Heart right ventricle (tissue), 16 donors: ENCODE results near the gene NFIB. TPM values are rescaled to one million over a fixed set of nuclear protein-coding genes. Genes with fewer than 3 reads are reported as not detected.

Experiments
- ATAC-seq, 8 donors: fragments of 200-7000 bp; cut with Tn5 transposase; one replicate each; pipeline ENCODE4 v1.9.1; 2020; ENCODE audit warnings: mild to moderate bottlenecking in 8 of 8, moderate library complexity in 8 of 8, moderate number of reproducible peaks in 1 of 8
- DNase-seq, 2 donors: peaks; one replicate each; pipeline ENCODE4 v3.0.0-alpha.2; 2020
- H3K27ac ChIP-seq, 10 donors: fragments of 200-600 bp; sonication (generic) in 2 of 10; one replicate each; pipeline versions ENCODE4 v1.5.0 to v1.8.0; 2020 to 2022; ENCODE audit warnings: mild to moderate bottlenecking in 3 of 10
- H3K27me3 ChIP-seq, 7 donors: fragments of 200-600 bp; one replicate each; pipeline ENCODE4 v1.8.0; 2021 to 2022; ENCODE audit warnings: mild to moderate bottlenecking in 2 of 7
- H3K36me3 ChIP-seq, 9 donors: fragments of 200-600 bp; sonication (generic) in 1 of 9; one replicate each; pipeline versions ENCODE4 v1.5.0 to v1.8.0; 2020 to 2022; ENCODE audit warnings: mild to moderate bottlenecking in 2 of 9
- H3K4me1 ChIP-seq, 9 donors: fragments of 200-600 bp; sonication (generic) in 1 of 9; one replicate each; pipeline versions ENCODE4 v1.5.0 to v1.8.0; 2020 to 2022; ENCODE audit warnings: mild to moderate bottlenecking in 4 of 9
- H3K4me3 ChIP-seq, 10 donors: fragments of 200-600 bp; sonication (generic) in 2 of 10; one replicate each; pipeline versions ENCODE4 v1.5.0 to v1.8.0; 2020 to 2022; ENCODE audit warnings: mild to moderate bottlenecking in 7 of 10, moderate library complexity in 2 of 10
- H3K9me3 ChIP-seq, 11 donors: fragments of 200-600 bp in 10 of 11; sonication (generic) in 2 of 11; one replicate each; pipeline versions ENCODE4 v1.5.0 to v1.8.0; 2013 to 2022; ENCODE audit warnings: mild to moderate bottlenecking in 2 of 11, control low read depth in 1 of 11, moderate library complexity in 1 of 11
- CTCF ChIP-seq, 9 donors: fragments of 200-600 bp; sonication (generic) in 2 of 9; IDR thresholded peaks; one replicate each; pipeline versions ENCODE4 v1.5.0 to v1.8.0; 2021 to 2022; ENCODE audit warnings: antibody characterized with exemption in 9 of 9, mild to moderate bottlenecking in 5 of 9, moderate library complexity in 1 of 9
- WGBS, 2 donors: extraction: QIAGEN DNeasy Blood & Tissue Kit; methylation state at CpG; one replicate each; pipeline ENCODE4 v1.1.7; 2013; ENCODE audit warnings: inconsistent platforms in 1 of 2; 5-methylcytosine and 5-hydroxymethylcytosine counted together
- intact Hi-C, 10 donors: fragments of 100-400 bp; cut with DNase I; formaldehyde crosslinking; loops; one replicate each; pipeline versions ENCODE4 v1.11.1 to v1.14.2; 2022
- polyA plus RNA-seq, 2 donors: library from polyadenylated mRNA; stranded (reverse); fragments of 200-250 nt; gene quantifications; one replicate each; pipeline ENCODE4 v1.2.3, GENCODE V29; 2013
- total RNA-seq, 10 donors: library from RNA; stranded (reverse); fragmentation: NEBNext Ultra II Directional in 3 of 10; extraction: Animal tissue kit (Norgen Biotek cat#: 25700) in 3 of 10; gene quantifications; one replicate each; pipeline versions ENCODE4 v1.2.1 to v1.2.4, GENCODE V29; 2021 to 2023
- donor health status: Arrhythmogenic right ventricular cardiomyopathy.
- donor health status: ischemic (EF 13 %, LVEDD 7.1; RV severe dilation, severe dysfunction).
- donor health status: healthy with polysubstance abuse.
- donor health status: DM: no; HTN: yes; CAD: no.
- donor health status: DM: no; HTN: no; CAD: no.
- donor health status: ischemic (EF 25% LVEDD 6.9; RV normal size, moderate dysfunction).
- donor health status: ischemic (EF 25% LVEDD 5.7; RV mildly dilated, moderate dysfunction).
- donor health status: healthy.
- donor health status: DM: yes; HTN: yes; CAD: no.
- donor health status: Ischemic cardiomyopathy.
- donor health status: ischemic (EF 35%, LVEDD 5.7; RV mildly dilated, moderate dysfunction).
- donor health status: nonischemic (EF 11% LVEDD 7.7; RV severe dilation, severe dysfunction).
- donor health status: DM: yes; HTN: yes; CAD: no.
- donor health status: PGD.
- donor health status: ischemic (EF 29% LVEDD 5.4; RV normal size, mild dysfunction).
- donor health status: nonischemic (EF 23%, LVEDD 6.1; RV moderate dilation, normal function).

The NFIB gene
- total and polyA plus RNA-seq, 12 donors, result 16.7 to 145 (median 124) TPM

DNA sequence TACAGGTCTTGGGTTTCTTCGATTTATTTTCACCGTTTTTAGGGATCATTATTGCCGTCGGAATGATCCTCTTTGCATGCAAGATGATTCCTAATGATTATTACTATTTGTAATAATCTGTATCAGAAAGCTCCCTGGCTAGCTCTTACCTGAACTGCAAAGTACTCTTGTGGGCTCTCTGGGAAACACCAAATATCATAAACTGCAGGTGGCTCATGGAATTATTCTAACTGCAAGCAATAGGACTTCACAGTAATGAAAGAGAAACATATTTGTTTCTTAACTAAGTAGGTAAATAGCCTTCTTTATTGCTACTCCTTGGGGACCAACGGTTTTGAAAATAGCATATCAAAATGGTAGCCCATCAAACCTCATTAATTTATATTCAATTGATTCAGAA lies 219.4 kb downstream of the NFIB start:
- Histone ChIP-seq H3K27ac (peak overlapping the region in 5 of 10 donors; percentile 0 to 93 (median 81)), H3K4me3 (no peak overlapping the region), H3K4me1 (peaks cover 3 to 91% (median 55%) of the 10 kb centered on the region in 9 donors), H3K36me3 (peaks cover 0 to 14% (median 0%) of the 10 kb centered on the region in 9 donors), H3K27me3 (no peaks in the 10 kb centered on the region), H3K9me3 (no peaks in the 10 kb centered on the region)
- intact Hi-C loops, result loop anchor here in 5 of 10 donors (2.0 to 10.0 kb wide), 7 partner anchors 60 to 650 kb away; no protein-coding TSS in a partner anchor
- TF ChIP-seq CTCF (IDR thresholded peaks at IDR 0.05), result no peak
- ATAC-seq, result no peak
- 93 to 96% methylated on average over 5 of the region's 5 CpGs for WGBS, 2 donors
- DNase-seq, result no peak

DNA sequence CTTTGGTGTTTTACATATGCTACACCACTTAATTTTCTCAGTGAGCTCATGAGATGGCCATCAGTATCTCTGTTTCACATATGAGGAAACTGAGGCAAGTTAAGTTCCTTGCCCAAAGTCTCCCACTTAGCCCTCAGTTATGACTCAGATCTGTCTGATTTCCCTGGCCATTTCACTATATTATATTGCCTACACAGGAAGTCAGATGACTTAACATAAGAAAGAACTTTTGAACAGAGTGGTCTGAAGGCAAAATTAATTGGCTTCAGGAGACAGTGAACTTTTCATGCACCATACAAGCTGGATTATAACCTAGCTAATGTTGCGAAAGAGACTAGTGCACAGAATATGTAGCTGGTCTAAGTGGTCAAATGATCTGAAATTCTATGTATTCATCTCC lies 221.6 kb downstream of the NFIB start:
- WGBS, 2 donors, result 100% methylated on average over 1 of the region's 1 CpG
- intact Hi-C loops, result loop anchor here in 5 of 10 donors (5.0 to 10.0 kb wide), 6 partner anchors 58 to 648 kb away; no protein-coding TSS in a partner anchor
- ATAC-seq, result no peak

GRCh38 chr9:14089051-14089803 lies 224.7 kb downstream of the NFIB start:
- DNase-seq (no peak), ATAC-seq (no peak)
- no peak for TF ChIP-seq CTCF (IDR thresholded peaks at IDR 0.05)
- Histone ChIP-seq H3K27me3 (no peaks in the 10 kb centered on the region), H3K4me1 (peaks cover 0 to 53% (median 19%) of the 10 kb centered on the region in 9 donors), H3K9me3 (no peaks in the 10 kb centered on the region), H3K27ac (no peak overlapping the region), H3K36me3 (peaks cover 0 to 53% (median 16%) of the 10 kb centered on the region in 9 donors), H3K4me3 (no peak overlapping the region)
- intact Hi-C loops, result no loop called here
- 66 to 69% methylated on average over 4 of the region's 4 CpGs for WGBS, 2 donors

More for the DNA sequence above, 221.6 kb downstream of the NFIB start:
- Histone ChIP-seq H3K27ac (peak overlapping the region in 1 of 10 donors; percentile 15), H3K9me3 (no peaks in the 10 kb centered on the region), H3K27me3 (no peaks in the 10 kb centered on the region), H3K36me3 (peaks cover 0 to 23% (median 8%) of the 10 kb centered on the region in 9 donors), H3K4me3 (no peak overlapping the region), H3K4me1 (peaks cover 0 to 77% (median 37%) of the 10 kb centered on the region in 9 donors)
- no peak for DNase-seq
- TF ChIP-seq CTCF (IDR thresholded peaks at IDR 0.05), result no peak

DNA sequence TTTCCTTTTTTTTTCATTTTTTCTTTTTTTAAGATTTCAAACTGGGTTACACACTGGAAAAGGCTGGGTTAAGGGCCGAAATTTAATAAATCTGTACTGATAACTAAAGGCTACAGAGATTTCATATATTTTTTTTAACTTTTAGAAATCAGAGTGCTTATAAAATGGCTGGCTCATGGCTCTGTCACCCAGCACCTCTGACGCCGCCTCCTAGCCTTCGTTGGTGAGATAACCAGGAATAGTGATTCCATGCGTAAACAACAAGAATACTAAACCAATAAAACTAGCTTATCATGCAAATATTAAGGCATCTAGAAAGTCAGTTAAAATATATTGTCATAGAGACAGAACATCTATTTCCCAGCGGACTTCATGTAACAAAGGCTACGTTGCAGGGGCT lies 226.4 kb downstream of the NFIB start:
- Histone ChIP-seq H3K36me3 (peaks cover 0 to 48% (median 16%) of the 10 kb centered on the region in 9 donors), H3K27ac (no peak overlapping the region), H3K27me3 (no peaks in the 10 kb centered on the region), H3K4me1 (peaks cover 0 to 39% (median 8%) of the 10 kb centered on the region in 9 donors), H3K9me3 (no peaks in the 10 kb centered on the region), H3K4me3 (no peak overlapping the region)
- no peak for DNase-seq
- ATAC-seq, result no peak
- no peak for TF ChIP-seq CTCF (IDR thresholded peaks at IDR 0.05)
- intact Hi-C loops, result no loop called here
- 88 to 91% methylated on average over 7 of the region's 7 CpGs for WGBS, 2 donors
